Measurements from ENCODE around the gene SEMA4C. TPM values are rescaled to one million over a fixed set of nuclear protein-coding genes. Genes with fewer than 3 reads are reported as not detected.
"Not testable (repeated sequence)": the region's sequence is repeated elsewhere in the genome, so short reads cannot be mapped to it uniquely, and the experiment has no call there.

Gene SEMA4C
- polyA plus RNA-seq, 4 donors, result 36.2 to 43.0 (median 38.0) TPM

DNA sequence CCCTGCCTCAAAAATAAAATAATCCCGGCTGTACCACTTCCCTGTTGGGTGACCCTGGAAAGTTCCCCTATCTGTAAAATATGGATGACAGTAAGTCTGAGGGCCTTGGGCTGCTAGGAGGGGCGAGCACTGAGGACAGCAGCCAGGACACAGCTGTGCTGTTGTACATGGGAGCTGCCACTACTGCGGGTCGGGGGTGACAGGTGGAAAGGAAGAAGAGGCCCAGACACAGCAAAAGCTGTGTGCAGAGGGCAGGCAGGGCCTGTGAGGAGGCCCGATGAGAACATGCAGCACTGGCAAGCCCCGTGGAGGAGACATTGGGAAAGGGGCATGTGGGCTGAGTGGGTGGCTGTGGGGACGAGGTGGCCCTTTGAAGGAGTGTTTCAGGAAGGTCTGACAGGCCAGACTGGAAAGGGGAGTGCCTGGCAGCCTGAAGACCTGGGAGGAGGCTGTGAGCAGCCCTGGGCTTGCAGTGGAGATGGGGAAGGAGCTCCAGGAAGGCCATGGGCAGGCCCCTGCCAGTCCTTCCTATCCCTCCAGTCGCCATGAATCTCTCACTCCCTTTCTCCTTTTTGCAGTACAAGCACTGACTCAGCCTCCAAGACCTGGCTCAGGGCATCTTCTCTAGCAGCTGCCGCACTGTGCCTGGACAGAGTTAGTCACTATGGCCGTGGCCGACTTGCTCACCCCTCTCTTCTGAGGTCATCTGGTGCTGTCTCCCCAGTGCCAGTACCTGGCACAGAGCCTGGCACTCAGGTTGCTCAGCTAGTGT is 28.9 kb upstream of the SEMA4C start:
- DNase-seq (ENCODE audit: low read depth in 4 of 4, low spot score in 3 of 4), result no peak

- no peak for DNase-seq (ENCODE audit: low read depth in 4 of 4, low spot score in 3 of 4)
These were observed 28.2 kb upstream of the SEMA4C start for GRCh38 chr2:96898135-96898505.

DNA sequence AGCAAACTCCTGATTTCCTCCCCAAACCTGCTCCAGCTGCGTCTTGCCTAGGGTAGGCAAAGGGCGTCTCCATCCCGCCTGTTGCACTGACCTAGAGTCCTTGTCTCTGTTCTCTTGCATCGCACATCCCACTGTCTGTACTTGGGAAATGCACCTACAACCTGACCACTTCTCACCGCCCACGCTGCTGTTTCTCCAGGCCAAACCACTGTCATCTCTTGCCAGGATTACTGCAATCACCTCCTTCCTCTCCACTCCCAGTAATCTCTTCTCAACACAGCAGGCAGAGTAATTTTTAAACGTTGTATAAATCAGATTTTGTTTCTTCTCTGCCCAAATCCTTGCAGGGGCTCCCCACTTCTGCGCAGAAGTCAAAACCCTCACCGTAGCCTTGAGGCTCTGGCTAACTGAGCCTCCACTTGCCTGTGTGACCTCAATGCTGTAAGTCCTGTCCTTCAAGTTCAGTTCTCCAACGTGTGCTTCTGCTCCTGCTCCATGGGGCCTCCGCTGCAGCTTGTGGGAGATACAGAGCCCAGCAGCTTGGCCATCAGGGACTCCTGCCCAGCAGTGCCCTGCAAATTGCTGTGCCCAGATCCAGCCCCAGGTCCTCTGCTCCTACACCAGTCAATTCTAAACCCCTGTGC is 27.7 kb upstream of the SEMA4C start:
- DNase-seq (ENCODE audit: low read depth in 4 of 4, low spot score in 3 of 4), result no peak

GRCh38 chr2:96895746-96896651 is 26.1 kb upstream of the SEMA4C start:
- no peak for DNase-seq (ENCODE audit: low read depth in 4 of 4, low spot score in 3 of 4)

DNA sequence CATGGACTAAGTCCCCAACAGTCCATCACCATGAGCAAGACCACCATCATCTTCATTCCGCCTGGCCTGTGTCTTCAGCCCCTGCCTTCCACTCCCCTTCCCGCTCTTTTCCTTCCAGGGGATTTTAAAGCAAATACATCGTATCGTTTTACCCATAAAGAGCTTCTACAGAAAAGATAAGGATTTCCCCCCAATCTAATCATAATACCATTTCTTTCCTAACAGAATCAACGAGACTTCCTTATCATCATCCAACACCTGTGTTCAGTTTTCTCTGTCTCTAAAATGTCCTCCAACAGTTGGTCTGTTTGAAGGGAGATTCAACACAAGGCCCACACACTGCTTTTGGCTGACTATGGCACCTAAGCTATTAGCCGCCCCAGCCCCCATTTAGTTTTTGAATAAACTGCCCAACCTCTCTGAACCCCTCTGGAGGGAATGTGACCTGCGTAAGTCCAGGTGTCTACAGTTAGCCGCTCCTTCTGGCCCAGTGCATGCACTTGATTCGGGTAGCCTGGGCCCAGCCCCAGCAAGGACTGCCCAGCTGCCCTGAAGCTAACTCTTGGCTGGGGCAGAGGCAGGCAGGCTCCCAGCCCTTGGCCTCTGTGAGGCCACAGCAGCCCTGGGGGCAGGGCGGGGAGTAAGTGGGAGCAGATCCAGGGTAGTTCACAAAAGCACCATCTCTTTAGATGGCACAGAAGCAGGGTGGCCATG is 25.3 kb upstream of the SEMA4C start:
- no peak for DNase-seq (ENCODE audit: low read depth in 4 of 4, low spot score in 3 of 4)

DNA sequence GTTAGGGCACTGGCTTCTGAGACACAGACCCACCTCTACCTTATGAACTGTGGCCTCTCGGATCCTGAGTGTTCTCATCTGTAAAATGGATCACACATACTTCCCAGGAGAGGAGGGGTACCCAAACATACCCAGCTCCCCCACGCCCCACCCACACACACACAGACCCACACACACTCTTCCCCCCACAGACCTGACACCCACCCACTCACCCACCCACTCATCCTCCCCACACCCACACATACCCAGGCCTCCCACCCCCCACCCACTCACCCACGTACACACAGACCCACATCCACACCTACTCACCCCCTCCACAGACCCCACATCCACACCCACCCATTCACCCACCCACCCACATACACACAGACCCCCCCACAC is 24.3 kb upstream of the SEMA4C start:
- no peak for DNase-seq (ENCODE audit: low read depth in 4 of 4, low spot score in 3 of 4)

- no peak for DNase-seq (ENCODE audit: low read depth in 4 of 4, low spot score in 3 of 4)
These were observed 23.6 kb upstream of the SEMA4C start for GRCh38 chr2:96893289-96894150.

- no peak for DNase-seq (ENCODE audit: low read depth in 4 of 4, low spot score in 3 of 4)
These were observed 21.9 kb upstream of the SEMA4C start for GRCh38 chr2:96891591-96892333.

- no peak for DNase-seq (ENCODE audit: low read depth in 4 of 4, low spot score in 3 of 4)
These were observed 21.0 kb upstream of the SEMA4C start for GRCh38 chr2:96890726-96891385.

DNA sequence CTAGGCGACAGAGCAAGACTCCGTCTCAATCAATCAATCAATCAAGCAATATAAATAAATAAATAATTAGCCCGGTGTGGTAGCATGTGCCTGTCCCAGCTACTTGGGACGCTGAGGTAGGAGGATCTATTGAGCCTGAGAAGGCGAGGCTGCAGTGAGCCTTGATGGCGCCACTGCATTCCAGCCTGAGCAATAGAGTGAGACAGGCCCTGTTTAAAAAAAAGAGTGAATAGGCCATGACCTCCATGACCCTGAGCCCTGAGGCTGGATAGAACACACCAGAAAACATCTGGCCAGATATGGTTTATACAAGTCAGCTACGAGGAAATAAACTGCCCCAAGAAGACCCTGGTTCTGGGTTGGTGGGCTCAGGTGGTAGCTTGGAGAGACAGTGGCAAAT is 20.4 kb upstream of the SEMA4C start:
- no peak for DNase-seq (ENCODE audit: low read depth in 4 of 4, low spot score in 3 of 4)

GRCh38 chr2:96889502-96889901 is 19.6 kb upstream of the SEMA4C start:
- DNase-seq (ENCODE audit: low read depth in 4 of 4, low spot score in 3 of 4), result not testable (repeated sequence)

- no peak for DNase-seq (ENCODE audit: low read depth in 4 of 4, low spot score in 3 of 4)
These were observed 18.5 kb upstream of the SEMA4C start for GRCh38 chr2:96888072-96889011.

- no peak for DNase-seq (ENCODE audit: low read depth in 4 of 4, low spot score in 3 of 4)
These were observed 17.7 kb upstream of the SEMA4C start for GRCh38 chr2:96887493-96888012.

GRCh38 chr2:96885432-96886347 is 15.8 kb upstream of the SEMA4C start:
- no peak for DNase-seq (ENCODE audit: low read depth in 4 of 4, low spot score in 3 of 4)

DNA sequence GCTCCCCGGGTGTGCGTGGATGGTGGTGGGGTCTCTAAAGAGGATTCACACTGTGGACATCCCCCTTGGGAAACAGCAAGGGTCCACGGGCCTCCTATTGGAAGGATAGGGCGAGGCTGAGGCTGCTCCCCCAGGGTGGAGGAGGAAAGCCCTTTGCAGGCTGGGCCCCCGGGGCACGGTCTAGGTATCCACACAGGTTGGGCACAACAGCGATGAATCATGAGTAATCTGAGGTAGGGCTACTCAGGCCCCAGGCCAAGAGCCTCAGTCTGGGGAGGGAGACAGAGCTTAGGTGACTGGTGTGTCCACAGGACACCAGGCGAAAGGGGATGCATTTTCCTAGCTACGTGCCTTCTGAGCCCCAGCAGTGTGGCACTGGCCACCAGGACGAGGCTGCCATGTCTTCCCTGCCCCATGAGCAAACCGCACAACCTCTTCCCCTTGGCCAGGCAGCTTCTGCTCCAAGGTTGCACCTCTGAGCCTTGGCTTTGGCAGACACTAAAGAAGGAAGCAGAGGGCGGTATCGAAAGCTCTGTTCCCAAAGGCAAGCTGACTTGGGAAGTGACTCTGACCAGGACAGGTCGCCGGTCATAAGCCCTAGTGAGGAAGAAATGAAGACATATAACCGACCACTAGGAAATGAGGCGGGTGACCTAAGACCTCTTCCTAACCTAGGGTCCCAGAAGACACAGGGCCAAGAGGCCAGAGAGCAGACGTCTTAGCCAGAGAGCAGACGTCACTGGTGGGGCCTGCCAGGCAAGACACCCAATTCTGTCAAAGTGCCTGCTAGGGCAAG is 14.6 kb upstream of the SEMA4C start:
- DNase-seq (ENCODE audit: low read depth in 4 of 4, low spot score in 3 of 4), result no peak
